GM12891 (cell line): ENCODE data around the gene SLCO2A1.

Experiments used
- POLR2A ChIP-seq: IDR thresholded peaks from 2 replicates; pipeline ENCODE4 v1.6.1; 2011; ENCODE audit warnings: low read depth, low read length, control low read depth
- POLR2AphosphoS5 ChIP-seq: IDR thresholded peaks from 2 replicates; pipeline ENCODE4 v1.6.1; 2011; ENCODE audit warnings: low read depth, low read length, control low read depth
- SPI1 ChIP-seq: IDR thresholded peaks from 2 replicates; pipeline ENCODE4 v1.6.1; 2011; ENCODE audit warnings: low read depth, low read length, control low read depth
- TAF1 ChIP-seq: IDR thresholded peaks from 2 replicates; pipeline ENCODE4 v1.6.1; 2011; ENCODE audit warnings: low read depth, low read length, control low read depth

- no peak for TF ChIP-seq POLR2AphosphoS5
- no peak for TF ChIP-seq SPI1
- no peak for TF ChIP-seq POLR2A
- no peak for TF ChIP-seq TAF1
These were observed 84.2 kb downstream of the SLCO2A1 start for GRCh38 chr3:133945381-133946095.
